Stimulated activated CD4-positive, alpha-beta T cell treated with anti-CD3 and anti-CD28 coated beads, Interleukin-4, amount 100 ng/mL, for 1 hour (primary cell): ENCODE measurements around the gene SPAG9.

Experiments
- DNase-seq: peaks from one replicate; pipeline ENCODE4 v3.0.0-alpha.2; 2020

SPAG9 gene

GRCh38 chr17:50914505-50915063, 206.1 kb downstream of the SPAG9 start:
- no peak for DNase-seq

DNA sequence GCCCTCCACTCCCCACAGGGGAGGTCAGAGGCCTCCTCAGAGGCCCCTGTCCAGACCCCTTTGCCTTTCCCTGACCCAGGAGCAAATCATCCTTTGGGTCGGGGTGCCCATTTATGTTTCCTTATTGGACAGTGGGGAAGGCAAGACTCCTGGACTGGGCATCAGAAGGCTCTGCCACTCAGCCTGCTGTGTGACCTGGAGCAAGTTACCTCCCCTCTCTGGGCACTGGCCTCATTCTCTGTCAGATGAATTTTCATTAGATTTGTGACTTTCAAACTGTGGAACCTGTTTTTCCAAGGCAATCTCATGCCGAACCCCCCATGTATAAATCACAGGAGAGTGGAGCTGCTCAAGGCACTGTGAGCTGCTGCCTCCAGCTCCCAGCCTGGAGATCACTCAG, 207.5 kb downstream of the SPAG9 start:
- no peak for DNase-seq
